Skin epidermis (tissue), 12 donors: Measurements from ENCODE around the gene CHSY3.

ENCODE experiments used
- H3K27ac ChIP-seq, 21 experiments: fragments of 200-600 bp; sonication (generic) in 11 of 21; one replicate each; pipeline ENCODE4 v1.5.0; 2020; ENCODE audit warnings: mild to moderate bottlenecking in 3 of 21, inconsistent platforms in 2 of 21, moderate library complexity in 2 of 21
- H3K4me3 ChIP-seq, 7 experiments: fragments of 200-600 bp; sonication (generic) in 2 of 7; one replicate each; pipeline ENCODE4 v1.5.0; 2020; ENCODE audit warnings: inconsistent platforms in 2 of 7, mild to moderate bottlenecking in 2 of 7, moderate library complexity in 1 of 7

Gene CHSY3

GRCh38 chr5:129904102-129904666, at the start of gene CHSY3:
Gene CHSY3 (plus strand): TSS chr5:129904465.
- peak within 1 kb of the TSS; percentile 41 to 76 (median 68) for H3K4me3 ChIP-seq
- H3K27ac ChIP-seq = peak within 1 kb of the TSS in 19 of 21 experiments; percentile 5 to 87 (median 72)

- Histone ChIP-seq H3K4me3 (no peak overlapping the region), H3K27ac (no peak overlapping the region)
These were observed 47.9 kb upstream of the CHSY3 start for GRCh38 chr5:129856325-129856724.

DNA sequence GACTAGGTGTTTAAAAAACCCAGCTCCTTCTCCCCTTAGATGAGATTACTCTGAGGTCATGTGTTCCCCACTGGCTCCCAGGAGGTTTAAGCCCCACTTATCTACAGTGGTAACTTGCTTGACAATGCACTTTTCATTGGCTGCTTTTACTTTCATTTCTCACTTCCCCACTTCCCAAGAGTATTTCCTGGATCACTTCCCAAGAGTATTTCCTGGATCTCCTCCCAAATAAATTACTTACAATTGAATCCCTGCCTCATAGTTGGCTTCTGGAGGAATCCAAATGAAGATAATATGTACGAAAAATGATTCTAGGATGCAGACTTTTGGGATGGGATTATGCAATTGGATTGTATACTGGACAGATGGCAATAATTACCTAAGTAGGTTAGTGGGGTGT, 47.1 kb upstream of the CHSY3 start:
- no peak overlapping the region for H3K4me3 ChIP-seq

DNA sequence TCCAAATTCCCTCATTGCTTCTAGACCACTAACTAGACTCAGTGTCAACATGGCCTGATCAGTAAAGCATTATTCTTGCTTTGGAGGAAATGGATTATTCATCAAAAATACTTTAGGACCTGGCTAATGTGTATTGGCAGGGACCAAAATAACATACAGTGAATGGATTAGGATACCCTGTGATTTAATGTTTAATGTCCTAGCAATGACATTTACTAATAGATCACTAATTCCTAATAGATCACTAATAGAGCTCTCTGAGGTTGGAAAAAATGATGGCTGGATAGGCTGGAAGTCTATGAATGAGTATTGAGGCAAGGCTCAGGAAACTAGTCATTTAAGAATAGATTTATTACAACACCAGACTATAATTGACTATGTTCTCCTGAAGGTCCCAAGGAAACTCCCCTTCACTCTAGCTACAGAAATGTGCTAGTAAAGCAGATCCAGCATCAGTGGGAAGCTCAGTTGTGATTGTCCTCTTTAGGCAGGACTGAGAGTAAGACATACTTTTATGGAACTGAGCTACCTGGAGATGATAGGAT, 46.1 kb upstream of the CHSY3 start:
- Histone ChIP-seq H3K4me3 (no peak overlapping the region), H3K27ac (no peak overlapping the region)

More for the DNA sequence above, 47.1 kb upstream of the CHSY3 start:
- peak overlapping the region in 1 of 21 experiments; percentile 18 for H3K27ac ChIP-seq

DNA sequence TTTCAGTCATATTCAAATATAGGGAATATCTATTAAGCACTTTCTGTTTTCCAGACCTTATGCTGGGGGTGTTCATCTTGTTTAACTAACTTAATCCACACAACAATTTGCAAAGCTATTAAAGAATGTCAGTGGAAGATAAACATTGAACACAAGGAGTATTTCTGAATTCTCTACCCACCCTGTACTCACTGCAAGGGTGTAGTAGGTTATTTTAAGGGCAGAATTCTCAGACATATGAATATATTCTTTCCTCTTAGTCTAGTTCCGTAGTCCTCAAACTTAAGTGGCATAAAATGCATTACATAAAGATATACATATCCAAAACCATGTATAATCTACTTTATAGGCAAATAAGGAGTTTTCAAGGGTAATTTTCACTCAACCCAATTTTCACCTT, 19.9 kb upstream of the CHSY3 start:
- no peak overlapping the region for H3K27ac ChIP-seq
- no peak overlapping the region for H3K4me3 ChIP-seq

GRCh38 chr5:129899454-129899853, 4.8 kb upstream of the CHSY3 start:
- no peak overlapping the region for H3K4me3 ChIP-seq
- H3K27ac ChIP-seq = no peak overlapping the region

GRCh38 chr5:129902816-129903215, 1.4 kb upstream of the CHSY3 start:
- Histone ChIP-seq H3K4me3 (no peak overlapping the region), H3K27ac (no peak overlapping the region)

DNA sequence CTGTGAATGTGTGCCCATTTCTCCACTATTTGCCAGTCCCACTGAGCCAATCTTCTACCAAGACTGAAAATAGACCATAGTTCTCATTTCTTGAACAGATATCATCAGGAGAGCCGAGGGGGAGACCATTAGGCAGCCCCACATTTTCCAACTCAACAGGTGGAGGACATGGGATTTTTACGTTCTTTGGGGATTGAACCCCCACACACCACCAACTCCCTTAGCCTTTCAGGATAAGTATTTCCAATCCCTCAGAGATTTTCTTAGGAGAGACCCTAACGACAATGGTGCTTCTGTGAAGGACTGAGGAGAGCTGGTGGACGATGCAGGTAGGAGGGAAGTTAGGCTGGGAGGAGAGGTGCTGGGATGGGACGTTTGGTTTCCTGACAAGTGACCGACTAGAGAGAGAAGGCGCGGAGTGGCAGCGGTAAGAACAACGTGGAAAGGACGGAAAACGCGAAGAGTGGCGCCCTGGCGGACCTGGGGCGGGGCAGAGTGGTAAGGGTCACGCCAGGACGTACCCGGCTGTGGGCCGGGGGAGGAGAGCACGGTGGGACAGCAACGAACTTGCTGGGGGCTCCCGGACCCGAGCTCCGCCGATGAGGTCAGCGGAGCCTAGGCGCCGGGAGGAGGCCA, 681 bp upstream of the CHSY3 start:
- Histone ChIP-seq H3K4me3 (peak overlapping the region; percentile 41 to 76 (median 68)), H3K27ac (peak overlapping the region in 18 of 21 experiments; percentile 5 to 87 (median 74))

DNA sequence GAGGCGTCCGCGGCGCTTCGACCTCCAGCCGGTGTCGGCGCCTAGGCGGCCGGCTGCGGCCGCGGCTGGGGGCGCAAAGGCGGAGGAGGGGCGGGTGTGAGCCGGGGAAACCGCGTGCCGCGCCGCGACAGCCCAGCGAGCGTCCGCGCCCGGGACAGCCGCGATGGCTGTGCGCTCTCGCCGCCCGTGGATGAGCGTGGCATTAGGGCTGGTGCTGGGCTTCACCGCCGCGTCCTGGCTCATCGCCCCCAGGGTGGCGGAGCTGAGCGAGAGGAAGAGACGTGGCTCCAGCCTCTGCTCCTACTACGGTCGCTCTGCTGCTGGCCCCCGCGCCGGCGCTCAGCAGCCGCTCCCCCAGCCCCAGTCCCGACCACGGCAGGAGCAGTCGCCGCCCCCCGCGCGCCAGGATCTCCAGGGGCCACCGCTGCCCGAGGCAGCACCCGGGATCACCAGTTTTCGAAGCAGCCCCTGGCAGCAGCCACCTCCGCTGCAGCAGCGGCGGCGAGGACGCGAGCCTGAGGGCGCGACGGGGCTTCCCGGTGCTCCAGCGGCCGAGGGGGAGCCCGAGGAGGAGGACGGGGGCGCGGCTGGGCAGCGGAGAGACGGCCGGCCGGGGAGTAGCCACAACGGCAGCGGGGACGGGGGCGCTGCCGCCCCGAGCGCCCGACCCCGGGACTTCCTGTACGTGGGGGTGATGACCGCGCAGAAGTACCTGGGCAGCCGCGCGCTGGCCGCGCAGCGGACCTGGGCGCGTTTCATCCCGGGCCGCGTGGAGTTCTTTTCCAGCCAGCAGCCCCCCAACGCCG, 605 bp downstream of the CHSY3 start:
- peak overlapping the region in 17 of 21 experiments; percentile 5 to 87 (median 72) for H3K27ac ChIP-seq
- H3K4me3 ChIP-seq = peak overlapping the region; percentile 41 to 76 (median 68)

- H3K27ac ChIP-seq = peak overlapping the region in 11 of 21 experiments; percentile 46 to 87 (median 79)
- peak overlapping the region; percentile 41 to 76 (median 68) for H3K4me3 ChIP-seq
These were observed 1.4 kb downstream of the CHSY3 start for GRCh38 chr5:129905473-129906176.

DNA sequence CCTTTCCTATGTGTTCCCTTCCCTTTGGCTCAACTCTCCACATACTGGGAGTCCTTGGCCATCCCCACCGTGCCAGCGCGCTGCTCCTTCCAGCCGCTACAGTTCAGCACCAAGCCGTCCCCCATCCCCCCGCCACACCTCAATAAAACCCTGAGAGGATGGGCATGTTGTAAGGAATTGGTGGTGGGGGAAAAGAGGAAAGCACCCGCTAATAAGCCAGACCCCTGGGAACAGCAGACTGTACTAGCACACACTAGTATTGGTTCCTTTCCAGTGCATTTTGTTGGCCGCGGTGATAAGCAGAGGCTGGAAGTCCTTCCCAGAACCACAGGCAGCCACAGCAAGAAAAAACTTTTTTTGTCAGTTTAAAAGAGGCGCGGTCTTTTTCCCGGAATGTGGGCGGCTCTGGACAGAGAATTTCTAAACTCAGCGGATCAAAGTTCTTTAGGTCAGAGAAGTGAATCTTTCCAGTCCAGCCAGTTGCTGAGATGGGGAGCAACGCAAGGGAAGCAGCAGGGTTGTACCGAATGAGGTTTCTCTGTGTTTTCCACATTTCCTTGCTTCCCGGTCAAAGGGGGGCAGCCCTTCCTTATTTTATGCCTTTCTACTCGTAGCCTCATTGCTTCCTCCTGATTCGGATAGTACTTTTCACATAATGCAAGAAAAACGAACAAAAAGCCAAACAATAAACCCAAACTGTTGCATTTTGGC, 2.1 kb downstream of the CHSY3 start:
- H3K27ac ChIP-seq = peak overlapping the region in 1 of 21 experiments; percentile 31
- peak overlapping the region; percentile 41 to 76 (median 68) for H3K4me3 ChIP-seq

- Histone ChIP-seq H3K27ac (no peak overlapping the region), H3K4me3 (no peak overlapping the region)
These were observed 5.0 kb downstream of the CHSY3 start for GRCh38 chr5:129909225-129909624.

- H3K27ac ChIP-seq = no peak overlapping the region
These were observed 8.5 kb downstream of the CHSY3 start for GRCh38 chr5:129912601-129913255.

DNA sequence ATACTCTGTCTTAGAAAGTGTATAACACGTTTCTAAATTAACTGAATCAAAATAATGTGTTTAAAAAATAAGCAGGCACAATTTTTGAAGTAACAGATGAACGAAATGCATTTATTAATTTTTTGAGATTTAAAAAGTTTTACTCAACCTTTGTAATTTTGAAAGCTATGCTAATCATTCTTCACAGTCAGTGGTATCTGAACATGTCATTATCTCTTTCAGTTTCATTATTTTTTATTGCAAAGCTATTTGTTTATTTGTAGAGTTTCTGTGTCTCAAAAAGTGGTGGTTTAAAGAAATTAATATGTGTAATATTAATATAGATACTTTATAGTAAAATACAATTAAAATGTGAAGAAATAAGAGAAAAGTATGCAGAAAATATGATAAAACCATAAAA, 11.2 kb downstream of the CHSY3 start:
- H3K4me3 ChIP-seq = no peak overlapping the region
- no peak overlapping the region for H3K27ac ChIP-seq

More at GRCh38 chr5:129912601-129913255, 8.5 kb downstream of the CHSY3 start:
- H3K4me3 ChIP-seq = no peak overlapping the region

GRCh38 chr5:129917224-129917623, 13.0 kb downstream of the CHSY3 start:
- Histone ChIP-seq H3K4me3 (no peak overlapping the region), H3K27ac (no peak overlapping the region)

DNA sequence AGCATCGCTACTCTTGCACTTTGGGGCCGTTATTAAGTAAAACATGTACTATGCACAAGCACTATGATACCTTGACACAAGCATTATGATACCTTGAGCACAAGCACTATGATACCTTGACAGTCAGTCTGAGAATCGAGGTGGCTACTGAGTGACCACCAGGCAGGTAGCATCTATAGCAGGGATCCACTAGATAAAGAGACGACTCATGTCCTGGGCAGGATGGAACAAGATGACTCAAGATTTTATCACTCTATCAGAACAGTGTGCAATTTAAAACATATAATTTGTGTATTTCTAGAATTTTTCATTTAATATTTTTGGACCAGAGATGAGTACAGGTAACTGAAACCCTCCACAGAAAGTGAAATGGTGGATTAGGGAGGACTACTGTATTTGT, 16.9 kb downstream of the CHSY3 start:
- H3K4me3 ChIP-seq = no peak overlapping the region

GRCh38 chr5:129930221-129930620, 26.0 kb downstream of the CHSY3 start:
- Histone ChIP-seq H3K4me3 (no peak overlapping the region), H3K27ac (no peak overlapping the region)

More for the DNA sequence above, 16.9 kb downstream of the CHSY3 start:
- H3K27ac ChIP-seq = no peak overlapping the region

- H3K27ac ChIP-seq = no peak overlapping the region
- H3K4me3 ChIP-seq = no peak overlapping the region
These were observed 31.4 kb downstream of the CHSY3 start for GRCh38 chr5:129935626-129936025.

- H3K4me3 ChIP-seq = no peak overlapping the region
These were observed 33.8 kb downstream of the CHSY3 start for GRCh38 chr5:129938077-129938476.

More at GRCh38 chr5:129938077-129938476, 33.8 kb downstream of the CHSY3 start:
- no peak overlapping the region for H3K27ac ChIP-seq
